IMR-90 (cell line): ENCODE measurements around the gene HCFC1R1. TPM values are rescaled to one million over a fixed set of nuclear protein-coding genes. Genes with fewer than 3 reads are reported as not detected.
"Not testable (repeated sequence)": the region's sequence is repeated elsewhere in the genome, so short reads cannot be mapped to it uniquely, and the experiment has no call there.

Source experiments
- ATAC-seq: fragments of 200-7000 bp; cut with Tn5 transposase; 2 replicates; pipeline ENCODE4 v1.9.1; 2020; ENCODE audit warnings: low read depth, mild to moderate bottlenecking, moderate library complexity
- BruUV-seq: library from RNA; stranded (reverse); fragments of 400-500 nt; replicated peaks from 2 replicates; lab custom pipeline; 2021; lab: Mats Ljungman, UMichigan
- CTCF ChIA-PET: fragments of 300-600 bp; formaldehyde crosslinking; extraction: SDS; loops from one replicate; lab custom pipeline; 2021; ENCODE audit warnings: antibody characterized with exemption; lab: Yijun Ruan, JAX
- POLR2A ChIA-PET: fragments of 300-600 bp; sonication (Branson Sonifier 250); formaldehyde crosslinking; loops from one replicate; lab custom pipeline; 2022; ENCODE audit warnings: antibody characterized with exemption; ENCODE audit not compliant: unreplicated experiment; lab: Charles Lee
- DNase-seq: peaks from one replicate; pipeline ENCODE4 v3.0.0; 2013
- H2AFZ ChIP-seq: replicated peaks from 2 replicates; pipeline ENCODE3; 2013; ENCODE audit warnings: low read length, mild to moderate bottlenecking; ENCODE audit not compliant: poor library complexity
- H2AK5ac ChIP-seq: 2 replicates; pipeline ENCODE4 v1.6.1; 2013; ENCODE audit warnings: low read depth, low read length, inconsistent platforms
- H2AK9ac ChIP-seq: replicated peaks from 2 replicates; pipeline ENCODE3; 2013; ENCODE audit warnings: mild to moderate bottlenecking, low read depth, low read length, moderate library complexity; ENCODE audit not compliant: poor library complexity
- H2BK120ac ChIP-seq: 2 replicates; pipeline ENCODE4 v1.6.1; 2013; ENCODE audit warnings: low read depth, low read length, inconsistent platforms
- H2BK15ac ChIP-seq: 3 replicates; pipeline ENCODE4 v1.6.1; 2013; ENCODE audit warnings: low read depth, low read length, inconsistent platforms
- H2BK20ac ChIP-seq: 2 replicates; pipeline ENCODE4 v1.6.1; 2013; ENCODE audit warnings: low read depth, mild to moderate bottlenecking, inconsistent platforms, low read length, moderate library complexity
- H2BK5ac ChIP-seq: 2 replicates; pipeline ENCODE4 v1.6.1; 2013; ENCODE audit warnings: mild to moderate bottlenecking, low read depth, low read length, inconsistent platforms; ENCODE audit not compliant: poor library complexity, severe bottlenecking
- H3K14ac ChIP-seq: replicated peaks from 2 replicates; pipeline ENCODE4 v1.6.1; 2013; ENCODE audit warnings: low read depth, low read length, inconsistent platforms
- H3K18ac ChIP-seq: 2 replicates; pipeline ENCODE4 v1.6.1; 2013; ENCODE audit warnings: low read depth, low read length, control low read depth
- H3K23ac ChIP-seq: 2 replicates; pipeline ENCODE4 v1.6.1; 2013; ENCODE audit warnings: low read depth, low read length, inconsistent platforms
- H3K27ac ChIP-seq: 2 replicates; pipeline ENCODE4 v1.5.1; 2013; ENCODE audit warnings: mild to moderate bottlenecking, control low read depth, low read length; ENCODE audit not compliant: insufficient read depth
- H3K27me3 ChIP-seq: 2 replicates; pipeline ENCODE4 v1.6.1; 2013; ENCODE audit warnings: low read length; ENCODE audit not compliant: control insufficient read depth, insufficient read depth
- H3K36me3 ChIP-seq: 2 replicates; pipeline ENCODE4 v1.6.1; 2013; ENCODE audit warnings: low read length, mixed read lengths; ENCODE audit not compliant: control insufficient read depth, insufficient read depth
- H3K4ac ChIP-seq: 2 replicates; pipeline ENCODE4 v1.6.1; 2013; ENCODE audit warnings: low read depth, low read length, inconsistent platforms
- H3K4me1 ChIP-seq: 2 replicates; pipeline ENCODE4 v1.6.1; 2013; ENCODE audit warnings: low read length, mixed read lengths; ENCODE audit not compliant: control insufficient read depth, insufficient read depth
- H3K4me2 ChIP-seq: 2 replicates; pipeline ENCODE4 v1.6.1; 2013; ENCODE audit warnings: low read depth, mild to moderate bottlenecking, control low read depth, low read length, moderate library complexity
- H3K4me3 ChIP-seq: 2 replicates; pipeline ENCODE4 v1.5.1; 2013; ENCODE audit warnings: low read depth, mild to moderate bottlenecking, control low read depth, low read length, moderate library complexity; ENCODE audit not compliant: insufficient read depth
- H3K56ac ChIP-seq: 2 replicates; pipeline ENCODE4 v1.6.1; 2013; ENCODE audit warnings: low read length, inconsistent platforms; ENCODE audit not compliant: insufficient read depth; ENCODE audit errors: extremely low read depth
- H3K79me1 ChIP-seq, 2 experiments: 2 replicates each; pipeline ENCODE4 v1.6.1; 2013; ENCODE audit warnings: low read length in 2 of 2, inconsistent platforms in 1 of 2, low read depth in 1 of 2
- H3K9ac ChIP-seq: 2 replicates; pipeline ENCODE4 v1.6.1; 2013; ENCODE audit warnings: low read depth, low read length, control low read depth
- H3K9me1 ChIP-seq: 2 replicates; pipeline ENCODE4 v1.6.1; 2013; ENCODE audit warnings: low read length, inconsistent platforms; ENCODE audit not compliant: insufficient read depth
- H3K9me3 ChIP-seq: 2 replicates; pipeline ENCODE4 v1.6.1; 2013; ENCODE audit warnings: low read length; ENCODE audit not compliant: control insufficient read depth, insufficient read depth
- H4K20me1 ChIP-seq: 2 replicates; pipeline ENCODE4 v1.6.1; 2013; ENCODE audit warnings: low read length, inconsistent platforms; ENCODE audit not compliant: insufficient read depth
- H4K5ac ChIP-seq: 2 replicates; pipeline ENCODE4 v1.6.1; 2013; ENCODE audit warnings: mild to moderate bottlenecking, low read depth, low read length, control low read depth
- H4K8ac ChIP-seq, 2 experiments: 2 replicates each; pipeline ENCODE4 v1.6.1; 2013; ENCODE audit warnings: low read depth in 2 of 2, low read length in 2 of 2, control low read depth in 1 of 2, inconsistent platforms in 1 of 2
- H4K91ac ChIP-seq: 2 replicates; pipeline ENCODE4 v1.6.1; 2013; ENCODE audit warnings: low read depth, low read length, inconsistent platforms; ENCODE audit not compliant: insufficient read depth
- WGBS, 2 experiments: methylation state at CpG; one replicate each; pipeline versions ENCODE4 v1.1.5 to v1.1.7; 2013; ENCODE audit warnings: missing lambda C conversion rate in 2 of 2; ENCODE audit not compliant: insufficient read length in 1 of 2; ENCODE audit errors: extremely low coverage in 2 of 2; 5-methylcytosine and 5-hydroxymethylcytosine counted together
- dilution Hi-C: fragments of 300-500 bp; cut with HindIII; formaldehyde crosslinking; loops from one replicate; pipeline ENCODE4 v1.14.3; 2018; ENCODE audit warnings: low sequenced_read_pairs; ENCODE audit not compliant: unreplicated experiment
- in situ Hi-C: fragments of 300-500 bp; cut with MboI; formaldehyde crosslinking; loops from 3 replicates; pipeline ENCODE4 v1.14.3; 2019; ENCODE audit warnings: low sequenced_read_pairs, inconsistent platforms, mixed read lengths
- intact Hi-C: fragments of 100-400 bp; cut with micrococcal nuclease; formaldehyde crosslinking; loops from 2 replicates; pipeline ENCODE4 v1.10.0; 2022
- polyA plus RNA-seq, 3 experiments: library from polyadenylated mRNA; depleted of rRNA; stranded (reverse); fragments of >200 nt; gene quantifications; 2 replicates each; pipeline ENCODE4 v1.2.3, GENCODE V29; 2012; ENCODE audit warnings: low replicate concordance in 1 of 3
- total RNA-seq: library from RNA; depleted of rRNA; stranded (reverse); fragments of >200 nt; gene quantifications from 2 replicates; pipeline ENCODE4 v1.2.3, GENCODE V29; 2012

Gene HCFC1R1
- total and polyA plus RNA-seq, 2 of the 4 experiments (the other 2 are of a cell fraction): 7.2 to 57.9 TPM

GRCh38 chr16:3055734-3056115 is 32.0 kb upstream of the HCFC1R1 start:
- H2BK15ac ChIP-seq, H2AK5ac ChIP-seq, H3K9me3 ChIP-seq, H4K8ac ChIP-seq, H3K4ac ChIP-seq, H2AK9ac ChIP-seq, H3K18ac ChIP-seq, H3K4me1 ChIP-seq, H2BK20ac ChIP-seq, H4K91ac ChIP-seq, H3K56ac ChIP-seq, H3K23ac ChIP-seq, H3K27ac ChIP-seq, H2BK120ac ChIP-seq, CTCF ChIA-PET, H2AFZ ChIP-seq, intact Hi-C loops, H3K27me3 ChIP-seq, H3K4me2 ChIP-seq, H2BK5ac ChIP-seq, in situ Hi-C loops, H3K9me1 ChIP-seq, ATAC-seq, DNase-seq, H4K20me1 ChIP-seq, BruUV-seq, H3K9ac ChIP-seq, H3K14ac ChIP-seq, POLR2A ChIA-PET, H3K36me3 ChIP-seq, dilution Hi-C loops, H4K5ac ChIP-seq, H3K4me3 ChIP-seq: not testable (repeated sequence)
- H3K79me1 ChIP-seq: peaks cover 0 to 16% of the 10 kb centered on the region in 2 experiments; a peak in 1 of 4 replicates
- 40% methylated on average over 1 of the region's 9 CpGs; no CpG with 5 or more reads in 1 of the 2 experiments for WGBS, 2 experiments
